Measurements from ENCODE around the gene RNPEPL1.
"Not testable (repeated sequence)": the region's sequence is repeated elsewhere in the genome, so short reads cannot be mapped to it uniquely, and the experiment has no call there.

The RNPEPL1 gene

GRCh38 chr2:240605867-240606743 is 37.8 kb downstream of the RNPEPL1 start:
- DNase-seq = no peak

DNA sequence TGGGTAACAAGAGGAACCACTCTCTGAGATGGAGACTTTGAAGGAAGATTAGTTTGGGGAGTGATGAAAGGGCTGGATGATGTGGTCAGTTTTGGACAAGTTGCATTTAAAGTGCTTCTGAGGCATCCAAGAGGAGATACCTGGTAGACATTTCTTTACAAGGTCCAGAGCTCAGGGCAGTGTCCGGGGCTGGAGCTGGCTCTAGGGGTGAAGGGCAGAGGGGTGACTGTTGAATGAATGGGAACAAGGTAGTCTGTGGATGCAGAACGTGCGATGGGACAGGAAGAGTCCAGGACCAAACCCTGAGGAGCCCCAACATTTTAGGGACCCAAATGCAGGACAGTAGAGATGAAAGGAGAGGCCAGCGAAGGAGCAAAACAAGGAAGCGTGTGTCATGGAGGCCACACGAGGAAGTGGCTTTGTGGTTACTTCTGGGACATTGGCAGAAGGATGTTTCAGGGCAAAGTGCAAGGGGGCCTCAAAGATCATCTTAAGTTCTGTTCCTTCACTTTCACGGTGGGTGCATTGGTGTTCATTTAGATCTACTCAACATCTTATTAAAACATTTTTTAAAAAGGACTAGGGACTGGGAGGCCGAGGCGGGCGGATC is 43.4 kb downstream of the RNPEPL1 start:
- DNase-seq = peak; percentile 67 to 71 (median 69)

GRCh38 chr2:240613781-240614180 is 45.5 kb downstream of the RNPEPL1 start:
- no peak for DNase-seq

- DNase-seq = no peak
Observed at GRCh38 chr2:240614391-240614790, 46.1 kb downstream of the RNPEPL1 start.

GRCh38 chr2:240615396-240615795 is 47.1 kb downstream of the RNPEPL1 start:
- no peak for DNase-seq

DNA sequence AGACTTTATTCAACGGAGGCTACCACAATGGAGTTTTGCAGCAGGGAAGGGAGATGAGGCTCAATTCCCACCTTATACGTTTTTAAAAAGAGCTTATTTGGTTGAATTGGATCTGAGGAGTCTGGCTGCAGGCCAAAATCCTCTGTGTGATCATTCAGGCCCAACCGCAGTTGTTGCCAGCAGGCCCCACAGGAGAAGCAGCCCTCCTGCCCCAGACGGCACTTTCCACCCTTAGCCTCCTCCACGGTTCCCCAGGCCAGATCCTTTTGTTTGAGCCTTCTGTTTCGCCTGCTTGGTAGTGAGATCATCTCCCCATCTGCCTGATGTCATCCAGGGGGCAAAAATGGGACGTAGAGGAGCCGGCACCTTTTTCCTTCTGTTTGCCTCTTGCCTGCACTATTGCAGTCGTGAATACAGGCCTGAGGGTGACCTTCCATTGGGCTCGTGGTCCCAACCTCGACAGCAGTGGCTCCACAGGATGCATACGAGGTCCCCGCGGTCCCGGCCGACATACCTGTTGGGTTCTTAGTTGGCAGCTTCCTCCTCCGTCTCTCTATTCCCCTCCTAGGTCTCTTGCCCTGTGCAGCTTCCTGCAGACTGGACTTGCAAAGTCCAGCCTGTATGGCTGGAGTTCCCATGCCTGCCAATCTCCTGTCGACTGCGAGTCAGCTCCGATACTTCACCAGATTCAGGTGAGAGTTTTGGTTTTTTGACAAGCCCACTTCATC is 47.7 kb downstream of the RNPEPL1 start:
- DNase-seq = no peak

GRCh38 chr2:240616860-240617666 is 48.8 kb downstream of the RNPEPL1 start:
- not testable (repeated sequence) for DNase-seq

- DNase-seq = no peak
Observed at GRCh38 chr2:240618776-240619175, 50.5 kb downstream of the RNPEPL1 start.

DNA sequence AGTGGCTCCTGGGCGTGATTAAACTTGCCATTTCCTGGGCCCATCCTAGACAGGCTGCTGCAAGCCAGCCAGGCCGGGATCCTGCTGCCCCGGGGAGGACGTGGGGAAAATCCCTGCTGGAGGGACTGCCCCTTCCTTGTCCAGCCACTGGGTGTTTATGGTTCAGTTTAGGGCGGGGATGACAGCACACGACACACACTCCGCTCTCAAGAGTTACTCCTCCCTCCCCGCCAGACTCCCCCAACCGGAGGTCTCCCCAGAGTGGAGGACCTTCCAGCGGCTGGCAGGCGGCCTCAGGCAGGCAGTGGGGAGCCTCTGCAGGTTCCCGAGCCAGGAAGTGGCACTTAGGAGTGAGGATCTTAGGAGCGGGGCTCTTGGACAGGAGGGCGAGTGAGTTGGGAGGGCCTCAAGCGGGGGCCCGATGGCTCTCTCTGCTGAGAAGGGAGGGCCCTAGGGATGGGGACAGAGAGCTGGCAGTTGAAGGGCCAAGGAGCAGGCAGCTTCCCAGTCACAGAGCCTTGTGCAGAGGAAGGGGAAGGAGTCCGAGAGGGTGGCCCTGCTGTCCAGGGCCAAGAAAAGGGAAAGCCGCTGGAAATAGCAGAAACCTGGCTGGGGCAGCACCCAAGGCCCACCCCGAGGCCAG is 51.3 kb downstream of the RNPEPL1 start:
- peak; percentile 84 to 90 (median 87) for DNase-seq

DNA sequence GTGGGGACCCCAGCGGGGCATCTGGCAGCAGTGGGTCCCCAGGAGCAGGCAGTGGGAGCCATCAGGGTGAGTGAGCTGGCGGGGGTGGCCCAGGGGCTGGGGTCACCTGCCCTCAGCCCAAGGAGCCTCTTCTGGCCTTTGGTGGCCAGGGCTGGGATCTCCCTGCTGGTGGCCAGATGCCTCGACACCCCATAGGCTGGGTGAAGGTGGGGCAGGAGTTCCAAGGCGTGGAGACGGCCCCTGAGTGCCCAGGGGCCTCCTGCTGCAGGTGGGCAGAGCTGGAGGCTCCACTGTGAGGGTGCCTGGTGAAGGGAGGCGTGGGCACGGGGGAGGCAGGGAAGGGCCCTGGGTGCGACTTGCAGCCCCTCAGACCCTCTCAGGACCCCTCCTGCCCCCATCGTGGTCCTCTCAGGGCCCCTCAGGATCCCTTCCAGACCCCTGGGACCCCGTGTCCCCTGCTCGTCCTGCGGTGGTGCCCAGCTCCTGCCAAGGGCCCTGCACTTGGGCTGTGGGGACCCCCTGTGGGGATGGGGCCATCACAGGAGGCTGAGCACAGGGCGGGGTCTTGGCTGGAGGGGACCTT is 52.0 kb downstream of the RNPEPL1 start:
- no peak for DNase-seq

- peak; percentile 72 to 80 (median 75) for DNase-seq
Observed at GRCh38 chr2:240620859-240621258, 52.6 kb downstream of the RNPEPL1 start.

DNA sequence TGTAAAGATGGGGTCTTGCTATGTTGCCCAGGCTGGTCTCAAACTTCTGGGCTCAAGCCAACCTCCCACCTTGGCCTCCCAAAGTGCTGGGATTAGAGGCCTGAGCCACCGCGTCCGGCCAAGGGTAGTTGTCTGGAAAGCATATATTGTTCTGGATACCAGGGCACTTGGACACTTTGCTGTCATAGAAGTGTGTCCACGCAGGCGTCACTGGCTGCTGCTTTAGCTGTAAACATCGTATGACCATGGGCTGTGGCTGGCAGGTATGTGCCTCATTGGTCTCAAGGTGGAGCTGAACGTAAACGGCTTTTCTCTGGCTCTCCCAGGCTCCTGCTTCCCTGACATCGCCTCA is 53.8 kb downstream of the RNPEPL1 start:
- no peak for DNase-seq

GRCh38 chr2:240622531-240623235 is 54.4 kb downstream of the RNPEPL1 start:
- peak in 1 of 3 donors; percentile 48 for DNase-seq

GRCh38 chr2:240623531-240624010 is 55.3 kb downstream of the RNPEPL1 start:
- DNase-seq = no peak

GRCh38 chr2:240624011-240624949 is 56.0 kb downstream of the RNPEPL1 start:
- DNase-seq = peak in 1 of 3 donors; percentile 29

- DNase-seq = peak; percentile 95 to 96 (median 95)
Observed at GRCh38 chr2:240624950-240625621, 56.8 kb downstream of the RNPEPL1 start, which contains the start of gene GPR35. GPR35 (plus strand) TSS chr2:240625480; CDS start chr2:240629953, 4,473 bp downstream.

GRCh38 chr2:240626531-240627300 is 58.4 kb downstream of the RNPEPL1 start:
- DNase-seq = peak; percentile 72 to 83 (median 80)
